Measurements from ENCODE around the gene ZNF831. TPM values are rescaled to one million over a fixed set of nuclear protein-coding genes. Genes with fewer than 3 reads are reported as not detected.

Gene ZNF831
- total RNA-seq, 4 donors from 2014 or later = 0.78 to 2.3 (median 1.6) TPM

- no peak for TF ChIP-seq POLR2A (IDR thresholded peaks at IDR 0.05)
- no peak for TF ChIP-seq CTCF (IDR thresholded peaks at IDR 0.05)
- Histone ChIP-seq H3K27me3 (no peaks in the 10 kb centered on the region), H3K36me3 (no peaks in the 10 kb centered on the region), H3K9me3 (no peaks in the 10 kb centered on the region), H3K4me1 (peaks cover 0 to 18% of the 10 kb centered on the region in 2 donors), H3K4me3 (replicated peaks in 1 of 3) (no peak overlapping the region), H3K27ac (no peak overlapping the region)
- DNase-seq = peak in 1 of 2 donors; percentile 16
- WGBS, 2 donors = 57 to 68% methylated on average over 2 of the region's 2 CpGs
- intact Hi-C loops (cut with DNase I) = no loop called here
Measured at GRCh38 chr20:59207235-59207634, 43.6 kb downstream of the ZNF831 start.

DNA sequence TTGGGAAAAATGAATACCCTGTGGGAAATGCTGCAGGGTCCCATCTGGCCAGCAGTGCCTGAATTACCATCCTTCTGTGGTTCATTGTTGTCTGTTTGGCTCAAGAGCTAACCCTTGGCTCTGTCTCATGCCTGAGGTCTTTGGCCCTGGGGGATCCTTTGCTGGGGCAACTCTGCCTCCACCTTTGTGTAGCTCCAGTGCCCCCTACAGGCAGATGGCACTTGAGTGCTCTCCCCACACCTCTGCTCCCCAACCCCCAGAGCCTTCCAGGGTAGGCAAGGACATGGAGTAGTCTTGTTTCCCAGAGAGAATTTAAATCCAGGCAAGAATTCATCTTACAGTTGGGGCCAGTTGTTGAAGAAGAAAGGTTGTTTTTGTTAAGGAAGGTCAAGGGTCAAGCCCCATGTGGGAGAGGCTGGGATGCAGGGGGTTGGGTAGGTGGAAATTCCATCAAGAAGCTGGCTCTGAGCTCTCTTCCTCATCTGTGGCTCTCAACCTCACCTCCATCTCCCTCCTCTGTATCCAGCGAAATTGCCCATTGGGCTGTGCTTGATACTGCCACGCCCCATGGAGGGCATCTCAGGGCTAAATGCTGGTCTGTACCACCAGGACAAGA is 44.2 kb downstream of the ZNF831 start:
- H3K4me1 ChIP-seq = peaks cover 0 to 18% of the 10 kb centered on the region in 2 donors
- TF ChIP-seq POLR2A (IDR thresholded peaks at IDR 0.05) (no peak), CTCF (IDR thresholded peaks at IDR 0.05) (peak in 3 of 6 experiments; percentile 23 to 26 (median 24))
- no peak overlapping the region for H3K27ac ChIP-seq
- 83 to 87% methylated on average over 2 of the region's 2 CpGs for WGBS, 2 donors
- no peaks in the 10 kb centered on the region for H3K36me3 ChIP-seq
- H3K27me3 ChIP-seq = no peaks in the 10 kb centered on the region
- H3K9me3 ChIP-seq = no peaks in the 10 kb centered on the region
- no peak overlapping the region for H3K4me3 ChIP-seq (replicated peaks in 1 of 3)
- intact Hi-C loops (cut with DNase I) = no loop called here
- DNase-seq = peak; percentile 23 to 40

- peaks cover 0 to 9% of the 10 kb centered on the region in 2 donors for H3K4me1 ChIP-seq
- H3K9me3 ChIP-seq = no peaks in the 10 kb centered on the region
- H3K27me3 ChIP-seq = no peaks in the 10 kb centered on the region
- no peaks in the 10 kb centered on the region for H3K36me3 ChIP-seq
- no peak for DNase-seq
- no peak overlapping the region for H3K4me3 ChIP-seq (replicated peaks in 1 of 3)
- no peak for TF ChIP-seq CTCF (IDR thresholded peaks at IDR 0.05)
- no peak for TF ChIP-seq POLR2A (IDR thresholded peaks at IDR 0.05)
- 90 to 92% methylated on average over 10 to 11 of the region's 11 CpGs for WGBS, 2 donors
- intact Hi-C loops (cut with DNase I) = loop anchor here (10.0 kb wide), 1 partner anchor 1825 kb away; no protein-coding TSS in a partner anchor
- no peak overlapping the region for H3K27ac ChIP-seq
Measured at GRCh38 chr20:59210186-59210585, 46.6 kb downstream of the ZNF831 start.

- no peaks in the 10 kb centered on the region for H3K36me3 ChIP-seq
- intact Hi-C loops (cut with DNase I) = loop anchor here (10.0 kb wide), 1 partner anchor 1826 kb away; no protein-coding TSS in a partner anchor
- no peak for DNase-seq
Measured at GRCh38 chr20:59211208-59211765, 47.7 kb downstream of the ZNF831 start.

More at GRCh38 chr20:59211208-59211765, 47.7 kb downstream of the ZNF831 start:
- Histone ChIP-seq H3K9me3 (no peaks in the 10 kb centered on the region), H3K27me3 (no peaks in the 10 kb centered on the region), H3K27ac (no peak overlapping the region), H3K4me3 (replicated peaks in 1 of 3) (no peak overlapping the region), H3K4me1 (peaks cover 0 to 6% of the 10 kb centered on the region in 2 donors)
- no peak for TF ChIP-seq POLR2A (IDR thresholded peaks at IDR 0.05)
- TF ChIP-seq CTCF (IDR thresholded peaks at IDR 0.05) = no peak
- WGBS, 2 donors = 86% methylated on average over 7 of the region's 7 CpGs

Measured in thyroid gland (tissue), 4 donors.